Activated naive CD8-positive, alpha-beta T cell treated with anti-CD3 and anti-CD28 coated beads, Interleukin-2, amount 50 U/mL, for 16 hours (primary cell): ENCODE results near the gene RBM19.
"Not testable (repeated sequence)": the region's sequence is repeated elsewhere in the genome, so short reads cannot be mapped to it uniquely, and the experiment has no call there.

Experiments
- DNase-seq: peaks from one replicate; pipeline ENCODE4 v3.0.0-alpha.2; 2020; ENCODE audit warnings: low read depth, low spot score

RBM19 gene

DNA sequence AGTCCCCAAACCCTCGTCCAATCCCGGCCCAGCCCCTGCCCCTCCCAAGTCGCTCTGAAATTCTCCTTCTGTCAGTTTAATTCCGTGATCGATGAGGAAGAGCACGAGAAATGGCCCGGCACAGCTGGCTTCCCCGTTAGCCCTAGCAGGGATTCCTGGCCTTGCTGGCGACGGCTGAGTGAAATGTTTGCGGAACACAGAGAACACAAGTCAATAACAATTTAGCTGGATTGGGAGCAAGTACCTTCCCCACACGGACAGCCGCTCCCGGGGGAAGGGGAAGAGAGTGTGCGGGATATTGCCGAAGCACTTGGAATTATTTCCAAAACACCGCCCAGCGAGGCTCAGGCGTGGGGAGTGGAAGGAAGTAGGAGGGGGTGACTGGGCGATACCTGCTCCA, 134.6 kb downstream of the RBM19 start:
- no peak for DNase-seq

GRCh38 chr12:113831016-113831415, 135.1 kb downstream of the RBM19 start:
- DNase-seq, result no peak

- DNase-seq, result no peak
These were observed 136.9 kb downstream of the RBM19 start for GRCh38 chr12:113829212-113829611.

DNA sequence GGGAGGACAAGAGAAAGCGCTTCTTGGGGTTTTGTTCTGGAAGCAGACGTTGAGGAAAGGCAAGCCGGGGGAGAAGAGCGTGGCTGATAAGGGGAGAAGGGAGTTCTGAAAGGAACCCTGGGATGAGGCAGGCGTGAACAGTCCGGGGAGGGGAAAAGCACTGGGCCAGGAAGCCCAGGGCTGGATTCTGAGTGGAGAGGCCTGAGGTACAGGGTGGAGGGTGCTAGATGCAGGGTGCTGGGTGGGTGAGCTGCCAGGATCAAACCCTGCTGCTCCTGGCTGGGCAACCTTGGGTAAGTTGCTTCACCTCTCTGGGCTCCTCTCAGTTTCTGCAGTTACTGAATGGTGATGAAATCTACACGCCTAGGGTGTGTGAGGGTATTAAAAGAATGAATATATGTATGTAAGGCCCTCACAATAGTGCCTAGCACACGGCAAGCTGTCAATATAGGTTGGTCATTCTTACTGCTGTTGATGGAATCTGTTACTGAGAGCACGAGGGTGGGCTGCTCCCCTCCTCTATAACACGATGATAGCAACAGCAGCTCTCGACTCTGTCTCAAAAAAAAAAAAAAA, 138.5 kb downstream of the RBM19 start:
- no peak for DNase-seq

DNA sequence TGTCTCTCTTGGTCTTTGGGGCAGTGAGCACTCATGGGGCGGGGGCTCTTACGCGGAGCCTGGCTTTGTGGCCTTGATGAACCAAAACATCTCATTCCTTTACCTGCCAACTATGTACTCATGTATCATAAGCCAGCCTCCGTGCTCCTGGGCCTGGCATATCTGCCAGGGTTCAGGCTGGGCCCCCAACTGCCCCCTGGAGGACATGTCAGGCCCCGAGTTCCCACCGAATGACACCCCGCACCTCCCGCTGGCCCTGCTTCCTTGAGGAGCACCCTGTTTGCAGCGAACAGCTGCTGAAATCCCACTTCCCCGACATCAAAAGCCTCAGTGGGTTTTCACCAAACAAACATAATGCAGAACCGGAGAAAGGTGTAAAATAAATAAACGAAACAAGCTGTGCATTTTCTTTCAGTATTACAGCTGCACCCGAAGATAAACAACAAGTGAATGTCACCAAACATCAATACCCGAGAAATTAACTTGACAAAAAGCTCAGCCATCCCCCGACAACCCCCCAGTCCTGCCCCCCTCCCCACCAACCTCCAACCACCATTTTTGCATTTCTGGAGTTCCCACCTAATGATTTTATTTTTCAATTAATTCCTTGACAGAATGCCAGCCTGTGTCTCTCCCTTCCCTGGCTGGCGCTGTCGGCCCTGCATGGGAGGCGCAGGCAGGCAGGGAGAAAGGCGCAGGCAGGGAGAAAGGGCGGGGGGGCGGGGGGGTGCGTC, 139.2 kb downstream of the RBM19 start:
- DNase-seq, result no peak

- no peak for DNase-seq
These were observed 140.4 kb downstream of the RBM19 start for GRCh38 chr12:113825705-113826104.

DNA sequence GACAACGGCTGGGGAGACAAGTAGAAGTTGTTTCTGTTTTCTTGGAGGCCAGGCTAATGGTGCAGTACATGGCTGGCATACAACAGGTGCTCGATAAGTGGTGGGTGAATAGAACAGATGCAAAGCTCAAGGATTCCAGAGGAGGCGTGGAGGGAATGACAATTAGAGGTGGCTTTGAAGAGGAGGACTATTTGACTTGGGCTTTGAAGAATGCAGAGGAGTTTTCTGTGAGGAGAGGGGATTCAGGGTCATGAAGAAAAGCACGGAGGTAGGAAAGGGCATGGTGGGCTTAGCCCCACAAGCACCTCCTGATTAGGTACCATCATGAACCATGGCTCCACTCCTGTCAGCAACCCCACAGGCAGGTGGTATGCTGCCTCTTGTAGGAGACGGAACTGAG, 142.3 kb downstream of the RBM19 start:
- DNase-seq, result no peak

DNA sequence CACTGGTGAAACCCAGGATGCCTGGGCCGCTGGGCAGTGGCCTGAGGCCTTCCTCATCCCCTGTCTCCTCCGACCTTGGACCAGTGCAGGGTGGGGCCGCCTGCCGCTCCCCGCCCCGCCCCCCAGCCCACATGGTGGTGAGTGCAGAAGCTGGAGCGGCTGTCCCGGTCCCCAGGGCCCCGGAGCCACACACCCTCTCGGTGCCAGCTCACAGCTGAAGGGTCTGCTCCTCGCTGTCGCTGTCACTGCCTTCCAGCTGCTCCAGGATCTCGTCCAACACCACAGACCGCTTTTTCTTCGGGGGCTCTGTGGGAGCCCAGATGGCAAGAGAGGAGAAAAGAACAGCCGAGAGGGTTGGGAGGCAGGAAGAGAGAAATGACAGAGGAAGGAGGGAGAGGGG, 143.1 kb downstream of the RBM19 start:
- no peak for DNase-seq

GRCh38 chr12:113820842-113821241, 145.3 kb downstream of the RBM19 start:
- no peak for DNase-seq

DNA sequence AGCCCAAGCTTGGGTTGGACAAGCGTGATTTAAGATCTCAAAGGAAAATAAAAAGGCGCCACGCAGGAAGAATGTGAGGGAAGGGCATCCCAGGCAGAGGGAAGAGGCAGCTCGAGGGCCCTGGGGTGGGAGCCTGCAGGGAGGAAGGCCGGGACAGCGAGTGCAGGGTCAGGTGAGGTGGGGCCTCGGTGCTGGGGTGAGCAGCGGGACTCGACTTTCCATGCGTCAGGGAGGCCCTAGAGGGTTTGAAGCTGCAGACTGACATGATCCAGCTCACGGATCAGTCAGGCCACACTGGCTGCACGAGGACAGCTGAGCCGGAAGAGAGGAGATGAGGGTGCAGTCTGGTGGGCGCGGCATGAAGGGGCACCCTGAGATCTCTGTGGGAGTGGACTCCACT, 145.8 kb downstream of the RBM19 start:
- DNase-seq, result no peak

DNA sequence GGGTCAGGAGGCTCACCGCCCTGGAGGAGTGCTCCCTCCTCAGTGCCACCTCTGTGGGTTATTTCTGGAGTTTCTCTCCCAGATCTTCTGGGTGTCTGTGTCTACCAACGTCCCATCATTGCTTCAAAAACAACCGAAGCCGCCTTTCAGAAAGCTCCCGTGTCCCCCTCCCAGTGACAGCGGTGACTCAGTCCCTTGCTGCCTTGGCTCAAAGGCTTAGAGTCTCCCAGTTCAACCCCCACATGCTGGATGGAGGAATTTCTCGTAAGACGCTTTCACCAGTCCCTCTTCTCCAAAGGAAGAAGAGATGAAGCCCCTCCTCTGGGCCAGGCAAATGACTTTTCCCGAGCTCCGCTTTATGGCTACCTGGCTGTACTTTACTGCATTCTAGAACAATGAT, 146.6 kb downstream of the RBM19 start:
- no peak for DNase-seq

- DNase-seq, result no peak
These were observed 147.3 kb downstream of the RBM19 start for GRCh38 chr12:113818833-113819232.

DNA sequence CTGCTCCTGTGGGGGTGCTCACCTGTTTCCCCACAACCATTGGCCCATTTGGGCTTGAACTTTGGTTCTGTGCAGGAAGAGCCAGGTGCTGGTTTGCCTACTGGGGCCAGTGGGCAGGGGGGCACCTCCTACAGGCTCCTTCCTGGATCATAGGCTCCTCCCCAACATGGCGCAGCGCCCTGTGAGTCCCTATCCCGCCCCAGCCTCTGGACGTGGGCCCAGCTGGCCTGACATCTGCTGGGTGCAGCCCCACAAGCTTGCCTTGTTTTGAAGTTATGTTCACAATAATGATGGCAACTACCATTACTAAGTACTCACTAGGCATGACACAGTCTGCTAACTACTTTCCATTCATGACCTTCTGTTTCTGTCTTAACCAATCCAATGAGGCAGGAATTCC, 147.8 kb downstream of the RBM19 start:
- DNase-seq, result no peak

GRCh38 chr12:113816866-113817265, 149.3 kb downstream of the RBM19 start:
- DNase-seq, result no peak

DNA sequence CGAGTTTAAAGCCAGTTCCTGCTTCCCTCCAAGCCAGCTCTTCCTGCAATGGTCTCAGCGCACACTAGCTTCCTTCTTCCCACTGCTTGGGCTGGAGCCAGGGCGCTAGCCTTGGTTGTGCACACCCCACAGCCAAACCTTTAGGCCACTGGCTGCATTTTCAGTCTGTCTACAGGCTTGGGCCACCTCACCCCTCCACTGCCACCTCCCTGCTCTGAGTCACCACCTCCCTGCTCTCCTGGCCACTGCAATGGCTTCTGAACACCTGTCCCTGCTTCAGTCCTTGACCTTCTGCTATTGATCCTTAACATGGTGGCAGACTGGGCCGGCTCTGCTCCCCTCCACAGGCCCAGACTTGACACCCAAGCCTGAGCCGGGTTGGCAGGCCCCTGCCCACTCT, 151.1 kb downstream of the RBM19 start:
- no peak for DNase-seq

GRCh38 chr12:113813229-113813541, 152.9 kb downstream of the RBM19 start:
- no peak for DNase-seq

DNA sequence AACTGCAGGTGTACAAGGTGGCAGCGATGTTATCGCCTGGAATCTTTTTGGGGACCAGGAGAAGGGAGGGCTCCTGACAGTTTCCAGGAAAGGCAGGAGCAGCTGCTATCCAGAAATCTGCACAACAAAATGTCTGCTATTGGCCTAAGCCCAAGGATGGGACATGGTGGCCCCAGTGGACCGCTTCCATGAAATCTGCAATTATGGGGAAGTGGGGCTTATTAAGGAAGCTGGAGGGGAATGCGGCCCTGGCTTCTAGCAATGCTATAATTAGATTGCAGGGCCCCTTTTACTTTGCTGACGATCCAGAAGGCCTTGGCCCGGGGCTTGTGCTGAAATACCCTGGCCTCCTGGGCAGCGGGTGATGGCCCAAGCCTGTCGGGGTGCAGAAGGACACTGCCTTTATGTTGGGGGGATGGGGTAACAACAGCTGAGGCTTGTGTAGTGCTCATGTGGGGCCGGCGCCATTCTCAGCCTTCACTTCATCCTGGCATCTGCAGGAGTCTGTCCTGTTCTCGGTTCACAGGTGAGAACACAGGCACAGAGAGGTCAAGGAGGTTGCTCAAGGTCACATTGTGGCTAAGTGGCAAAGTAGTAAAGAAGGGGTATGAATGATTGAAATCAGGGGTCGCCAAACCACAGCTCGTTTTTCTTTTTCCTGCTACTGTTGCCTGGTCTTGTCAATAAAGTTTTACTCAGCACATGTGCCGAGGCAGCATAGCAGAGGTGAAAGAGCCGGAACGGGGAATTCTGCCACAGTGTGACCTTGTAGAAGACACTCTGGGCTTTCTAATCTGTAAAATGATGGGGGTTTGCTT, 153.5 kb downstream of the RBM19 start:
- no peak for DNase-seq

DNA sequence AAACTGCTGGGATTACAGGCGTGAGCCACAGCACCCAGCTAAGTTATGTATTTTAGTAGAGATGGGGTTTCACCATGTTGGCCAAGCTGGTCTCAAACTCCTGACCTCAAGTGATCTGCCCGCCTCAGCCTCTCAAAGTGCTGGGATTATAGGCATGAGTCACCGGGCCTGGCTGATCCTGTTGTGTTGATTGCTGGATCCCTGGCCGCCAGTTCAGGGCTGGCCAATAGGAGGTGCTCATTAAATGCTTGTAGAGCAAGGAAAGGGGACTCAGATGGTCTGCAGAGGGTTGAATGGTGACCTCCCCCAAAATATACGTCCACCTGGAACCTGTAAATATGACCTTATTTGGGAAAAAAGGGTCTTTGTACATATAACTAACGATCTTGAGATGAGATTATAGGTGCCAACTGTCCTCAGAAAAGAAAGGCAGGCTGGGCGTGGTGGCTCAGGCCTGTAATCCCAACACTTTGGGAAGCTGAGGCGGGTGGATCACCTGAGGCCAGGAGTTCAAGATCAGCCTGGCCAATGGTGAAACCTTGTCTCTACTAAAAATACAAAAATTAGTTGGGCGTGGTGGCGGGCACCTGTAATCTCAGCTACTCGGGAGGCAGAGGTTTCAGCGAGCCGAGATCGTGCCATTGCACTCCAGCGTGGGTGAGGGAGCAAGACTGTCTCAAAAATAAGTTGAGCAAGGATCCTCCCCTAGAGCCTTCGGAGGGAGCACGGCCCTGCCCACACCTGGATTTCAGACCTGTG, 156.5 kb downstream of the RBM19 start:
- DNase-seq, result not testable (repeated sequence)

DNA sequence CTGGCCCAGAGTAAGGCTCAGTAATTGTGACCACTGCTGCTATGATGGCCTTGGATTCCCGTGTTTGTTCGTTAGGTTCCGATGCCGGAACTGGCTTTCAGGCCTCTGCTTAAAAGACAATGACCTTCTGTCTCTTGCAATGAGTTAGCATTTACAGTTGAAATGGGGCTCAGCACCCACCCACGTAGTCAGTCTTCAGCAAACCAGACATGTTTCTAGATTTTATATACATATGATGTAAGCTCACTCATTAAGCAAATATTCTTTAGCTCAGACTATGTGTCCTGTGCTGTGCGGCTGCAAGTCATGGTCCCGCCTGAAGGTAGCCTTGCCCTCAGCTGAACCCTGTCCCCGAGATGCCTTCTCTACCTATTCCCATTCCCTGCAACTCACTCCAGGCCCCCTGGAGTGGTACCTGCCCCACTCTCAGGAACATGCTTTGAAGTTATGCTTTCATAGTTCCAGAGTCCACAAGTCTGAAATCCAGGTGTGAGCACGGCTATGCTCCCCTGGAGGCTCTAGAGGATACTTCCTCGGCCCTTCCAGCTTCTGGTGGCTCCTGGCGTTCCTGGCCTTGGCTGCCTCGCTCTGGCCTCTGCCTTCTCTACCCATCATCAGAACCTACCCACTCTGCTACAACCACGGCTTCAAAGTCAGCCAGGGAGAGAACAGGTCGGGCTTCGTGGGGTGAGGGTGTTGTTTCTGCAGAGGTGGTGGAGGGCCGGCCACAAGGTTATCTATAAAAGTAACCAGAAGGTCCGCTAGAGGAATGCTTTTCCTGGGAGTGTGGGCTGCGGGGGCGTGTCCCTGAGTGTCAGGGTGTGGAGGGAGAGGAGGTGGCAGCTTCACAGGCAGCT, 157.8 kb downstream of the RBM19 start:
- DNase-seq, result no peak

- DNase-seq, result no peak
These were observed 160.5 kb downstream of the RBM19 start for GRCh38 chr12:113805673-113806072.

DNA sequence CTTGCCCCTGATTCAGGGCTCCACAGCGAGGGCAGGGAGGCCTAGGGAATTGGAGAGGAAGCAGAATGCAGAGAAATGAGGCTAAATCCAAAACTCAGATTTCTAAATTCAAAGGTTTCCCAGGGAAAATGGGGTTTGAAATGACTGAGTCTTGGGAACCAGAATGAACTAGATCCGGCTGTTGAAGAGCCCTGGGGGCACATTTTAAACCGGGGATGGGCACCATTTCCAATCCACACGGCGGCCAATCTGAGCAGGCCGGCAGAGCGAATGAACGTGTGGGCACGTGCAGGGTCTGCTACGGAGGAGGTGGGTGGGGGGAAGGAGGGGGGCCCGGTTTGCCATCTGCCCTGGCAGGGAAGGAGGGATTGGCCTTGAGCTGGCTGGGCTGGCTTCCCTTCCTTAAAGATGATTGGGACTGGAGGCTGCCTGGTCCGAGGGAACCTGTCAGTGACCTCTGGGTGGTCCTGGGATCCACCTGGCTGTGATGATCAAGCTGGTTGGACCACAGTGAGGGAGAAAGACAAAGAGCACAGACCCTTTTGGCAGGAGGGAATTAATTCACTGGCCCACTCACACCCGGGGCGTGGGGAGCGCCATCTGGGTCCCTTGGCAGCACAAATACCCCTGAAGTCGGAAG, 161.0 kb downstream of the RBM19 start:
- no peak for DNase-seq
